Measurements from ENCODE around the gene ADD1.
A peak's percentile ranks its signal among the peaks of the same experiment; 100 is the strongest.

The ADD1 gene

DNA sequence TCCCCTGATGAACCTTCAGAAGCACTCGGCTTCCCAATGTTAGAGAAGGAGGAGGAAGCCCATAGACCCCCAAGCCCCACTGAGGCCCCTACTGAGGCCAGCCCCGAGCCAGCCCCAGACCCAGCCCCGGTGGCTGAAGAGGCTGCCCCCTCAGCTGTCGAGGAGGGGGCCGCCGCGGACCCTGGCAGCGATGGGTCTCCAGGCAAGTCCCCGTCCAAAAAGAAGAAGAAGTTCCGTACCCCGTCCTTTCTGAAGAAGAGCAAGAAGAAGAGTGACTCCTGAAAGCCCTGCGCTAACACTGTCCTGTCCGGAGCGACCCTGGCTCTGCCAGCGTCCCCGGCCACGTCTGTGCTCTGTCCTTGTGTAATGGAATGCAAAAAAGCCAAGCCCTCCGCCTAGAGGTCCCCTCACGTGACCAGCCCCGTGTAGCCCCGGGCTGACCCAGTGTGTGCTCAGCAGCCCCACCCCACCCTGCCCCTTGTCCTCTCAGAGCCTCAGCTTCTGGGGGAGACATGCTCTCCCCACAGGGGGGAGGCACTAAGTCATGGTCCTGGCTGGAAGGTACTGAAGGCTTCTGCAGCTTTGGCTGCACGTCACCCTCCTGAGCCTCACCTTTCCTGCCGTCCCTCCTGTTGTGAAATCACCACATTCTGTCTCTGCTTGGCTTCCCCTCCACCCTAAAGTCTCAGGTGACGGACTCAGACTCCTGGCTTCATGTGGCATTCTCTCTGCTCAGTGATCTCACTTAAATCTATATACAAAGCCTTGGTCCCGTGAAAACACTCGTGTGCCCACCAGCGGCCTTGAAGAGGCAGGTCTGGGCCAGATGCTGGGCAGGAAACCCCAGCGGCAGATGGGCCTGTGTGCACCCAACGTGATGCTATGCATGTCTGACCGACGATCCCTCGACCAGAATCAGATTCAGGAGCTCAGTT, 84.9 kb downstream of the ADD1 start:
- no peak overlapping the region for H3K9ac ChIP-seq (ENCODE audit: low read depth in 1 of 2, low read length in 2 of 2)
- no peak overlapping the region for H3K27ac ChIP-seq (ENCODE audit: low read depth in 2 of 2, low read length in 2 of 2)
- H3K9me3 ChIP-seq (ENCODE audit: control insufficient read depth in 2 of 2, low read length in 2 of 2) = no peaks in the 10 kb centered on the region
- no peak overlapping the region for H3K4me3 ChIP-seq (ENCODE audit: low read length in 2 of 2)
- H3K36me3 ChIP-seq (ENCODE audit: control insufficient read depth in 2 of 2, insufficient read depth in 2 of 2, low read length in 2 of 2) = peaks cover 53 to 64% of the 10 kb centered on the region in 2 donors
- no peaks in the 10 kb centered on the region for H3K27me3 ChIP-seq (ENCODE audit: control insufficient read depth in 2 of 2, insufficient read depth in 2 of 2, low read length in 2 of 2)
- peaks cover 15 to 19% of the 10 kb centered on the region in 2 donors for H3K4me1 ChIP-seq (ENCODE audit: control insufficient read depth in 2 of 2, insufficient read depth in 2 of 2, low read length in 2 of 2)

DNA sequence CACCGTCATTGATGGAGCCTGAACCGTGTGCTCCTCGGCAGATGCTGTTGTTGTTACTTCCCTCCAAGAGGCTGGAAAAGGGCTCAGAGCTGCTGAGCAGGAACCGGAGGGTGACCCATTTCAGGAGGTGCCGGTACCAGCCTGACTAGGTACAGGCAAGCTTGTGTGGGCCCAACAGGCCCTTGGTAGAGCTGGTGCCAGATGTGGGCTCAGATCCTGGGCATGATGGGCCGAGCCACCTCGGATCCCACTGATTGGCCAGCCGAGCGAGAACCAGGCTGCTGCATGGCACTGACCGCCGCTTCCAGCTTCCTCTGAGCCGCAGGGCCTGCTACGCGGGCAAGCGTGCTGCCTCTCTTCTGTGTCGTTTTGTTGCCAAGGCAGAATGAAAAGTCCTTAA, 85.8 kb downstream of the ADD1 start:
- Histone ChIP-seq H3K4me3 (ENCODE audit: low read length in 2 of 2) (no peak overlapping the region), H3K9ac (ENCODE audit: low read depth in 1 of 2, low read length in 2 of 2) (no peak overlapping the region), H3K36me3 (ENCODE audit: control insufficient read depth in 2 of 2, insufficient read depth in 2 of 2, low read length in 2 of 2) (peaks cover 47 to 56% of the 10 kb centered on the region in 2 donors), H3K27ac (ENCODE audit: low read depth in 2 of 2, low read length in 2 of 2) (no peak overlapping the region), H3K4me1 (ENCODE audit: control insufficient read depth in 2 of 2, insufficient read depth in 2 of 2, low read length in 2 of 2) (peaks cover 20 to 23% of the 10 kb centered on the region in 2 donors), H3K27me3 (ENCODE audit: control insufficient read depth in 2 of 2, insufficient read depth in 2 of 2, low read length in 2 of 2) (no peaks in the 10 kb centered on the region), H3K9me3 (ENCODE audit: control insufficient read depth in 2 of 2, low read length in 2 of 2) (no peaks in the 10 kb centered on the region)

- peaks cover 41 to 48% of the 10 kb centered on the region in 2 donors for H3K36me3 ChIP-seq (ENCODE audit: control insufficient read depth in 2 of 2, insufficient read depth in 2 of 2, low read length in 2 of 2)
- no peak overlapping the region for H3K9ac ChIP-seq (ENCODE audit: low read depth in 1 of 2, low read length in 2 of 2)
- peak overlapping the region; percentile 43 to 59 for H3K27ac ChIP-seq (ENCODE audit: low read depth in 2 of 2, low read length in 2 of 2)
- no peaks in the 10 kb centered on the region for H3K9me3 ChIP-seq (ENCODE audit: control insufficient read depth in 2 of 2, low read length in 2 of 2)
- no peaks in the 10 kb centered on the region for H3K27me3 ChIP-seq (ENCODE audit: control insufficient read depth in 2 of 2, insufficient read depth in 2 of 2, low read length in 2 of 2)
- peaks cover 21 to 23% of the 10 kb centered on the region in 2 donors for H3K4me1 ChIP-seq (ENCODE audit: control insufficient read depth in 2 of 2, insufficient read depth in 2 of 2, low read length in 2 of 2)
- H3K4me3 ChIP-seq (ENCODE audit: low read length in 2 of 2) = no peak overlapping the region
Observed at GRCh38 chr4:2930135-2930757, 86.6 kb downstream of the ADD1 start.

DNA sequence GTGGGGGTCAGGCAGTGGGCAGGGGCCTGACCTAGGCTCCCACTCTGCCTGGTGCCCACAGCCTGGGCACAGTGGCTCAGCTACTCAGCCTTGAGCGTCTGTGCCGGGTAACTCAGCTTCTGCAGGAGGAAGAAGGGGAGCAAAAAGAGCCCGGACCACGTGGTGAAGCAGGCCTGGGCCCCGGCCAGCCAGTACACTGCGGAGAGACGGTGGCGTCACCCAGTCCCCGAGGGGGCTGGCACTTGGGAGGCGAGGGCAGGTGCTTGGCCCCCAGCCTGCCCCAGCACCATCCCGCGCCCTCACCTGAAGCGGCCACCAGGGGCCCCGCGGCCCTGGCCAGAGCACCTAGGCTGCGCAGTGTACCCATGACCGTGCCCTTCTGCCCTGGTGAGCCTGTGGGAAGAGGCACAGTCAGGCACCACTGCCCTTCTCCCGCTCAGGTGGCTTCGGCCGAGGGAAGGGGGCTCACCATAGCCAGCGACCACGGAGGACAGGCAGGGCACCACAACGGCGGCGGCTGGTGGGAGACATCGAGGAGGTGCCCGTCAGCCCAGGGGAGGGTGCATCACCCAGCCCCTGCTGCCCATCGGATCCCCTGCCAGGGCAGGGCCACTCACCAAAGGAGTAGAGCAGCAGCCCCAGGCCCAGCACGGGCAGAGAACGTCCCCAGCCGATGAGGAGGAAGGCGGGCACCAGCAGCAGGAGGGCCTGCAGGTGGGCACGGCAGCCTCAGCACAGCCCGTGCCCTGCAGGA, 87.3 kb downstream of the ADD1 start:
- Histone ChIP-seq H3K36me3 (ENCODE audit: control insufficient read depth in 2 of 2, insufficient read depth in 2 of 2, low read length in 2 of 2) (peaks cover 36 to 41% of the 10 kb centered on the region in 2 donors), H3K27ac (ENCODE audit: low read depth in 2 of 2, low read length in 2 of 2) (peak overlapping the region; percentile 59 to 63), H3K9ac (ENCODE audit: low read depth in 1 of 2, low read length in 2 of 2) (no peak overlapping the region), H3K9me3 (ENCODE audit: control insufficient read depth in 2 of 2, low read length in 2 of 2) (no peaks in the 10 kb centered on the region), H3K4me1 (ENCODE audit: control insufficient read depth in 2 of 2, insufficient read depth in 2 of 2, low read length in 2 of 2) (peaks cover 27 to 30% of the 10 kb centered on the region in 2 donors), H3K4me3 (ENCODE audit: low read length in 2 of 2) (no peak overlapping the region), H3K27me3 (ENCODE audit: control insufficient read depth in 2 of 2, insufficient read depth in 2 of 2, low read length in 2 of 2) (no peaks in the 10 kb centered on the region)

- no peak overlapping the region for H3K4me3 ChIP-seq (ENCODE audit: low read length in 2 of 2)
Observed at GRCh38 chr4:2931512-2932301, 88.1 kb downstream of the ADD1 start.

GRCh38 chr4:2932321-2932950, 88.8 kb downstream of the ADD1 start:
- Histone ChIP-seq H3K27ac (ENCODE audit: low read depth in 2 of 2, low read length in 2 of 2) (peak overlapping the region in 1 of 2 donors; percentile 63), H3K9ac (ENCODE audit: low read depth in 1 of 2, low read length in 2 of 2) (no peak overlapping the region), H3K4me1 (ENCODE audit: control insufficient read depth in 2 of 2, insufficient read depth in 2 of 2, low read length in 2 of 2) (peaks cover 33 to 35% of the 10 kb centered on the region in 2 donors)

More at GRCh38 chr4:2931512-2932301, 88.1 kb downstream of the ADD1 start:
- Histone ChIP-seq H3K27me3 (ENCODE audit: control insufficient read depth in 2 of 2, insufficient read depth in 2 of 2, low read length in 2 of 2) (no peaks in the 10 kb centered on the region), H3K36me3 (ENCODE audit: control insufficient read depth in 2 of 2, insufficient read depth in 2 of 2, low read length in 2 of 2) (peaks cover 30 to 35% of the 10 kb centered on the region in 2 donors), H3K9ac (ENCODE audit: low read depth in 1 of 2, low read length in 2 of 2) (peak overlapping the region in 1 of 2 donors; percentile 14), H3K9me3 (ENCODE audit: control insufficient read depth in 2 of 2, low read length in 2 of 2) (no peaks in the 10 kb centered on the region), H3K27ac (ENCODE audit: low read depth in 2 of 2, low read length in 2 of 2) (peak overlapping the region; percentile 14 to 63), H3K4me1 (ENCODE audit: control insufficient read depth in 2 of 2, insufficient read depth in 2 of 2, low read length in 2 of 2) (peaks cover 33 to 35% of the 10 kb centered on the region in 2 donors)

GRCh38 chr4:2932951-2933565, 89.4 kb downstream of the ADD1 start:
- H3K9ac ChIP-seq (ENCODE audit: low read depth in 1 of 2, low read length in 2 of 2) = peak overlapping the region in 1 of 2 donors; percentile 64
- no peaks in the 10 kb centered on the region for H3K9me3 ChIP-seq (ENCODE audit: control insufficient read depth in 2 of 2, low read length in 2 of 2)
- peaks cover 33 to 35% of the 10 kb centered on the region in 2 donors for H3K4me1 ChIP-seq (ENCODE audit: control insufficient read depth in 2 of 2, insufficient read depth in 2 of 2, low read length in 2 of 2)
- peak overlapping the region in 1 of 2 donors; percentile 55 for H3K4me3 ChIP-seq (ENCODE audit: low read length in 2 of 2)
- H3K36me3 ChIP-seq (ENCODE audit: control insufficient read depth in 2 of 2, insufficient read depth in 2 of 2, low read length in 2 of 2) = peaks cover 19 to 35% of the 10 kb centered on the region in 2 donors
- H3K27ac ChIP-seq (ENCODE audit: low read depth in 2 of 2, low read length in 2 of 2) = peak overlapping the region in 1 of 2 donors; percentile 61
- H3K27me3 ChIP-seq (ENCODE audit: control insufficient read depth in 2 of 2, insufficient read depth in 2 of 2, low read length in 2 of 2) = no peaks in the 10 kb centered on the region

More at GRCh38 chr4:2932321-2932950, 88.8 kb downstream of the ADD1 start:
- Histone ChIP-seq H3K4me3 (ENCODE audit: low read length in 2 of 2) (no peak overlapping the region), H3K27me3 (ENCODE audit: control insufficient read depth in 2 of 2, insufficient read depth in 2 of 2, low read length in 2 of 2) (no peaks in the 10 kb centered on the region), H3K36me3 (ENCODE audit: control insufficient read depth in 2 of 2, insufficient read depth in 2 of 2, low read length in 2 of 2) (peaks cover 23 to 36% of the 10 kb centered on the region in 2 donors), H3K9me3 (ENCODE audit: control insufficient read depth in 2 of 2, low read length in 2 of 2) (no peaks in the 10 kb centered on the region)

DNA sequence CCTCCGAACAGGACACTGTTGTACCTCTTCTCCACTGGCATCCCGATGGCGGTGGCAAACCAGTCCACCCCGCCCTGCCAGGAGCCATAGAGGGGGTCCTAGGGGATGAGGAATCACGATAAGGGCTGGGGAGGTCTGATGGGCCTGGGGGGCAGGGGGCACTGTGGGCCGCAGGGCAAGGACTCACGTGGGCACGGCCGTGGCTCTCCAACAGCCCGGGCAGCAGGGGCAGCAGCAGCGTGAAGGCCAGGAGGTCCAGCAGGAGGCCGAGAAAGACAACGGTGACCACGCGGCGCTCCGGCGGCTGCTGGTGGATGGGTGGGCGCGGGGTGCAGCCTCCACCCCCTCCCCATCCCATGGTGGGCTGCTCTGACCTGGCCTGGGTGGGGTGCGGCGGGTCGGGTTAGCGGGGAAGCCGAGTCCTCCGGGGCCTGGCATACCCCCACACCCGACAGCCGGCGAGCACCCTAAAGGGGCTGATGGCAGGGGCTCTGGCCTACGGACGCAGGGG, 90.0 kb downstream of the ADD1 start:
- Histone ChIP-seq H3K27ac (ENCODE audit: low read depth in 2 of 2, low read length in 2 of 2) (peak overlapping the region; percentile 37 to 61), H3K4me1 (ENCODE audit: control insufficient read depth in 2 of 2, insufficient read depth in 2 of 2, low read length in 2 of 2) (peaks cover 33 to 35% of the 10 kb centered on the region in 2 donors), H3K9ac (ENCODE audit: low read depth in 1 of 2, low read length in 2 of 2) (peak overlapping the region; percentile 41 to 64), H3K27me3 (ENCODE audit: control insufficient read depth in 2 of 2, insufficient read depth in 2 of 2, low read length in 2 of 2) (no peaks in the 10 kb centered on the region), H3K36me3 (ENCODE audit: control insufficient read depth in 2 of 2, insufficient read depth in 2 of 2, low read length in 2 of 2) (peaks cover 17 to 35% of the 10 kb centered on the region in 2 donors), H3K9me3 (ENCODE audit: control insufficient read depth in 2 of 2, low read length in 2 of 2) (no peaks in the 10 kb centered on the region), H3K4me3 (ENCODE audit: low read length in 2 of 2) (peak overlapping the region; percentile 55 to 65)
